HepG2 (cell line): Measurements from ENCODE around the gene CLUH. TPM values are rescaled to one million over a fixed set of nuclear protein-coding genes. Genes with fewer than 3 reads are reported as not detected.

Source experiments
- ARNT ChIP-seq: fragments of 450-650 bp; IDR thresholded peaks from 2 replicates; pipeline ENCODE4 v1.6.1; 2017
- ATF7 ChIP-seq, 2 experiments: fragments of 450-650 bp in 1 of 2; sonication (generic) in 1 of 2; formaldehyde crosslinking in 1 of 2; IDR thresholded peaks; 2 replicates each; pipeline versions ENCODE4 v1.4.0 to v1.6.1; 2016 to 2020; ENCODE audit warnings: antibody characterized with exemption in 1 of 2, mild to moderate bottlenecking in 1 of 2, missing genetic modification reagents in 1 of 2
- EP300 ChIP-seq, 3 experiments: sonication (generic) in 1 of 3; formaldehyde crosslinking in 1 of 3; IDR thresholded peaks; 2 replicates each; pipeline versions ENCODE4 v1.5.1 to v1.6.1; 2011 to 2020; ENCODE audit warnings: low read depth in 2 of 3, low read length in 2 of 3, borderline replicate concordance in 1 of 3, improper control_type of control experiment in 1 of 3, mild to moderate bottlenecking in 1 of 3, missing genetic modification reagents in 1 of 3, moderate library complexity in 1 of 3
- FIP1L1 ChIP-seq: fragments of 200-400 bp; formaldehyde crosslinking; IDR thresholded peaks from 2 replicates; pipeline ENCODE4 v1.6.1; 2018; ENCODE audit warnings: low read depth, mild to moderate bottlenecking, low read length, moderate library complexity, borderline replicate concordance; ENCODE audit not compliant: insufficient read depth
- HDAC6 ChIP-seq: fragments of 200-600 bp; sonication (generic); IDR thresholded peaks from 2 replicates; pipeline ENCODE4 v1.7.0; 2017; ENCODE audit warnings: mild to moderate bottlenecking, antibody characterized with exemption, low read length, low read depth
- HNF4A ChIP-seq: sonication (generic); formaldehyde crosslinking; IDR thresholded peaks from 2 replicates; pipeline ENCODE4 v1.4.0; 2020; ENCODE audit warnings: missing genetic modification reagents
- MBD4 ChIP-seq: IDR thresholded peaks from 2 replicates; pipeline ENCODE4 v1.6.1; 2012; ENCODE audit warnings: low read length, inconsistent platforms, borderline replicate concordance
- MLLT10 ChIP-seq: sonication (generic); formaldehyde crosslinking; IDR thresholded peaks from 2 replicates; pipeline ENCODE4 v1.4.0; 2020; ENCODE audit warnings: missing genetic modification reagents
- POLR2G ChIP-seq: fragments of 200-400 bp; formaldehyde crosslinking; IDR thresholded peaks from 2 replicates; pipeline ENCODE4 v1.6.1; 2018; ENCODE audit warnings: mild to moderate bottlenecking, low read depth, low read length, moderate library complexity
- RBAK ChIP-seq: sonication (generic); formaldehyde crosslinking; IDR thresholded peaks from 2 replicates; pipeline ENCODE4 v1.5.1; 2020; ENCODE audit warnings: mild to moderate bottlenecking, missing genetic modification reagents
- ZKSCAN5 ChIP-seq: sonication (generic); formaldehyde crosslinking; IDR thresholded peaks from 2 replicates; pipeline ENCODE4 v1.5.1; 2020; ENCODE audit warnings: mild to moderate bottlenecking, missing genetic modification reagents
- ZNF343 ChIP-seq: sonication (generic); formaldehyde crosslinking; IDR thresholded peaks from 2 replicates; pipeline ENCODE4 v1.4.0; 2020; ENCODE audit warnings: mild to moderate bottlenecking, missing genetic modification reagents
- ZNF589 ChIP-seq: sonication (generic); formaldehyde crosslinking; conservative IDR thresholded peaks from 2 replicates; pipeline ENCODE4 v1.8.0; 2022; ENCODE audit warnings: mild to moderate bottlenecking, moderate library complexity, missing genetic modification reagents
- ZNF597 ChIP-seq: sonication (generic); formaldehyde crosslinking; IDR thresholded peaks from 2 replicates; pipeline ENCODE4 v1.5.0; 2020; ENCODE audit warnings: missing genetic modification reagents
- ZNF768 ChIP-seq: sonication (generic); formaldehyde crosslinking; IDR thresholded peaks from 2 replicates; pipeline ENCODE4 v1.4.0; 2020; ENCODE audit warnings: missing genetic modification reagents
- polyA plus RNA-seq, 8 experiments: library from polyadenylated mRNA; depleted of rRNA in 3 of 8; stranded (reverse) in 7 of 8; unstranded in 1 of 8; fragments of >200 nt; fragmentation: Illumina TruSeq in 4 of 8; extraction: Trizol in 4 of 8; gene quantifications; 2 replicates each; pipeline versions ENCODE4 v1.2.1 to v1.2.3, GENCODE V29; 2011 to 2016; ENCODE audit warnings: low read depth in 4 of 8, missing spikeins in 1 of 8, mixed read lengths in 1 of 8; ENCODE audit not compliant: insufficient read depth in 1 of 8
- total RNA-seq, 5 experiments: library from RNA; depleted of rRNA; stranded (reverse); fragments of >200 nt; fragmentation: Illumina TruSeq; extraction: Trizol; gene quantifications; 2 replicates each; pipeline ENCODE4 v1.2.3, GENCODE V29; 2016; ENCODE audit warnings: low read depth in 1 of 5
- TF ChIP-seq, protein P1 (sequence below): sonication (generic); formaldehyde crosslinking; IDR thresholded peaks from 2 replicates; pipeline ENCODE4 v1.4.0; 2020; ENCODE audit warnings: missing genetic modification reagents
- TF ChIP-seq, protein P2 (sequence below): IDR thresholded peaks from 2 replicates; pipeline ENCODE4 v1.6.1; 2018; ENCODE audit warnings: missing genetic modification reagents, mild to moderate bottlenecking, missing compliant biosample characterization
- TF ChIP-seq, protein P3 (sequence below): sonication (generic); formaldehyde crosslinking; IDR thresholded peaks from 2 replicates; pipeline ENCODE4 v1.5.0; 2020; ENCODE audit warnings: missing genetic modification reagents
- TF ChIP-seq, protein P4 (sequence below): sonication (generic); formaldehyde crosslinking; IDR thresholded peaks from 2 replicates; pipeline ENCODE4 v1.9.0; 2022; ENCODE audit warnings: missing genetic modification reagents, mild to moderate bottlenecking, borderline replicate concordance
- TF ChIP-seq, protein P5 (sequence below): sonication (generic); formaldehyde crosslinking; IDR thresholded peaks from 2 replicates; pipeline ENCODE4 v1.5.0; 2020; ENCODE audit warnings: missing genetic modification reagents

The CLUH gene
- total and polyA plus RNA-seq, 2 of the 13 experiments (the other 11 are each of a cell fraction or from before 2014, with no cell fraction given) = 30.9 to 60.5 TPM

DNA sequence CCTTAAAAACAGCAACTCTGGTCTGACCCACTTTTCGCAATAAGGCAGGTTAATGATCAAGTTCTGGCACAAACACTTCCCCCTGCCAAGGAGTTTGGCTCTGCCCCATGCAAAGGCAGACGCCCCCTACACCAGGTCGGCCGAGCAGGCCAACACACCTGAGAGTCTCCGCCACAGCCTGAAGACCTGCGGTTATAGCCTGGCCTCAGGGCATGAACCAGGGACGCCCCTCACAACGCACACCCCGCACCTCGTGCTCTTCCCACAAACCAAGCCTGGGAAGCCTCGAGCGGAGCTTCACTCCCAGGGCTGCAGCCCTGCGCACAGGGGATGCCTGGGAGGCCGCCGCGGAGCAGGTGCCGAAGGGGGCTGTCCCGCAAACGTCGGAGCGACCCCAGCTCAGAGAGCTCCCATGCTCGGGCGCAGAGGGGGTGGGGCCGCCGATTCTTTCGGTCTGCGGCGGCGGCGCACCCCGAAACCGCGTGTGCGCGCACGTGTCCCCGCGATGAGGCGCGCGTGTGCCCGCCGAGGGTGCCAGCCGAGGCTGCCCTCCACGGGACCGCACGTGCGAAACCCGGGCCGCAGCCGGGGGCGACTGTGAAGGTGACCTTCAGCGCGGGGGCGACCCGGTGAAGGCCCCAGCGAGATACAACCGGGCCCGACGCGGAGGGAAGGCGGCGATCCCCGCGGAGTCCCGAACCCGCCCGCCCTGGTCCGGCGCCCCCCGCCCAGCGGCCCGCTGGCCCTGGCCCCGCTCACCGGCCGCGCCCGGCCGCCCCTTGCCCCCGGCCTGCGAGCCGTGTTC, 559 bp downstream of the CLUH start (continued):
- TF ChIP-seq, protein P1, sequence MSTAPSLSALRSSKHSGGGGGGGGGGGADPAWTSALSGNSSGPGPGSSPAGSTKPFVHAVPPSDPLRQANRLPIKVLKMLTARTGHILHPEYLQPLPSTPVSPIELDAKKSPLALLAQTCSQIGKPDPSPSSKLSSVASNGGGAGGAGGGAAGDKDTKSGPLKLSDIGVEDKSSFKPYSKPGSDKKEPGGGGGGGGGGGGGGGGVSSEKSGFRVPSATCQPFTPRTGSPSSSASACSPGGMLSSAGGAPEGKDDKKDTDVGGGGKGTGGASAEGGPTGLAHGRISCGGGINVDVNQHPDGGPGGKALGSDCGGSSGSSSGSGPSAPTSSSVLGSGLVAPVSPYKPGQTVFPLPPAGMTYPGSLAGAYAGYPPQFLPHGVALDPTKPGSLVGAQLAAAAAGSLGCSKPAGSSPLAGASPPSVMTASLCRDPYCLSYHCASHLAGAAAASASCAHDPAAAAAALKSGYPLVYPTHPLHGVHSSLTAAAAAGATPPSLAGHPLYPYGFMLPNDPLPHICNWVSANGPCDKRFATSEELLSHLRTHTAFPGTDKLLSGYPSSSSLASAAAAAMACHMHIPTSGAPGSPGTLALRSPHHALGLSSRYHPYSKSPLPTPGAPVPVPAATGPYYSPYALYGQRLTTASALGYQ (CRISPR knock-in tag) = peak; percentile 32; the same call in 1 of the 2 replicates
- TF ChIP-seq EP300 (IDR thresholded peaks at IDR 0.05; ENCODE audit: low read depth in 2 of 2, low read length in 2 of 2) (peak in 1 of 2 experiments; percentile 40; a peak in 1 of 4 replicates), EP300 (CRISPR knock-in tag; IDR thresholded peaks at IDR 0.05; ENCODE audit: borderline replicate concordance) (peak; percentile 41; the same call in 1 of the 2 replicates), ZNF589 (CRISPR knock-in tag) (no peak; the same call in 1 of the 2 replicates), POLR2G (peak; percentile 81), ZNF343 (no peak), ARNT (no peak), MLLT10 (no peak), ZNF768 (CRISPR knock-in tag) (peak; percentile 62; the same call in 1 of the 2 replicates), MBD4 (no peak), ZKSCAN5 (CRISPR knock-in tag) (no peak), HDAC6 (no peak), FIP1L1 (no peak), RBAK (CRISPR knock-in tag) (no peak), HNF4A (CRISPR knock-in tag) (peak; percentile 82), ATF7 (IDR thresholded peaks at IDR 0.05) (no peak), ATF7 (CRISPR knock-in tag; IDR thresholded peaks at IDR 0.05) (no peak), ZNF597 (CRISPR knock-in tag) (no peak)
- TF ChIP-seq, protein P2, sequence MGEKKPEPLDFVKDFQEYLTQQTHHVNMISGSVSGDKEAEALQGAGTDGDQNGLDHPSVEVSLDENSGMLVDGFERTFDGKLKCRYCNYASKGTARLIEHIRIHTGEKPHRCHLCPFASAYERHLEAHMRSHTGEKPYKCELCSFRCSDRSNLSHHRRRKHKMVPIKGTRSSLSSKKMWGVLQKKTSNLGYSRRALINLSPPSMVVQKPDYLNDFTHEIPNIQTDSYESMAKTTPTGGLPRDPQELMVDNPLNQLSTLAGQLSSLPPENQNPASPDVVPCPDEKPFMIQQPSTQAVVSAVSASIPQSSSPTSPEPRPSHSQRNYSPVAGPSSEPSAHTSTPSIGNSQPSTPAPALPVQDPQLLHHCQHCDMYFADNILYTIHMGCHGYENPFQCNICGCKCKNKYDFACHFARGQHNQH (CRISPR knock-in tag) = no peak; the same call in 1 of the 2 replicates
- TF ChIP-seq, protein P3, sequence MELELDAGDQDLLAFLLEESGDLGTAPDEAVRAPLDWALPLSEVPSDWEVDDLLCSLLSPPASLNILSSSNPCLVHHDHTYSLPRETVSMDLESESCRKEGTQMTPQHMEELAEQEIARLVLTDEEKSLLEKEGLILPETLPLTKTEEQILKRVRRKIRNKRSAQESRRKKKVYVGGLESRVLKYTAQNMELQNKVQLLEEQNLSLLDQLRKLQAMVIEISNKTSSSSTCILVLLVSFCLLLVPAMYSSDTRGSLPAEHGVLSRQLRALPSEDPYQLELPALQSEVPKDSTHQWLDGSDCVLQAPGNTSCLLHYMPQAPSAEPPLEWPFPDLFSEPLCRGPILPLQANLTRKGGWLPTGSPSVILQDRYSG (CRISPR knock-in tag) = no peak; the same call in 1 of the 2 replicates
- TF ChIP-seq, protein P4, sequence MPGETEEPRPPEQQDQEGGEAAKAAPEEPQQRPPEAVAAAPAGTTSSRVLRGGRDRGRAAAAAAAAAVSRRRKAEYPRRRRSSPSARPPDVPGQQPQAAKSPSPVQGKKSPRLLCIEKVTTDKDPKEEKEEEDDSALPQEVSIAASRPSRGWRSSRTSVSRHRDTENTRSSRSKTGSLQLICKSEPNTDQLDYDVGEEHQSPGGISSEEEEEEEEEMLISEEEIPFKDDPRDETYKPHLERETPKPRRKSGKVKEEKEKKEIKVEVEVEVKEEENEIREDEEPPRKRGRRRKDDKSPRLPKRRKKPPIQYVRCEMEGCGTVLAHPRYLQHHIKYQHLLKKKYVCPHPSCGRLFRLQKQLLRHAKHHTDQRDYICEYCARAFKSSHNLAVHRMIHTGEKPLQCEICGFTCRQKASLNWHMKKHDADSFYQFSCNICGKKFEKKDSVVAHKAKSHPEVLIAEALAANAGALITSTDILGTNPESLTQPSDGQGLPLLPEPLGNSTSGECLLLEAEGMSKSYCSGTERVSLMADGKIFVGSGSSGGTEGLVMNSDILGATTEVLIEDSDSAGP (CRISPR knock-in tag) = 0 out of 2 replicates have a peak, but pooled peaks have one; percentile 76
- TF ChIP-seq, protein P5, sequence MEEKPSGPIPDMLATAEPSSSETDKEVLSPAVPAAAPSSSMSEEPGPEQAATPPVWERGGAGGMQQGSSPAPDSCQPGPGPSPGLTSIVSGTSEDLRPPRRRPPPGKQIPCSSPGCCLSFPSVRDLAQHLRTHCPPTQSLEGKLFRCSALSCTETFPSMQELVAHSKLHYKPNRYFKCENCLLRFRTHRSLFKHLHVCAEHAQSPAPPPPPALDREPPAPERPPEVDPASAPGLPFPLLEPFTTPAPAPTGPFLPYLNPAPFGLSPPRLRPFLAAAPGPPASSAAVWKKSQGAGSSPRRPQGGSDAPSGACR (CRISPR knock-in tag) = 0 out of 2 replicates have a peak, but pooled peaks have one; percentile 69
